Measurements from ENCODE around the gene ZNF581.
A peak's percentile ranks its signal among the peaks of the same experiment; 100 is the strongest.

The ZNF581 gene

GRCh38 chr19:55650126-55650557 lies 6.7 kb downstream of the ZNF581 start:
- DNase-seq: no peak

- no peak for DNase-seq
These were observed 7.3 kb downstream of the ZNF581 start for GRCh38 chr19:55650602-55651230.

- no peak for DNase-seq
These were observed 7.8 kb downstream of the ZNF581 start for GRCh38 chr19:55651236-55651635.

GRCh38 chr19:55652311-55653128 lies 9.1 kb downstream of the ZNF581 start:
- no peak for DNase-seq

- DNase-seq: peak; percentile 100
These were observed 10.3 kb downstream of the ZNF581 start for GRCh38 chr19:55653651-55654322.

GRCh38 chr19:55654323-55654867 lies 10.9 kb downstream of the ZNF581 start:
- DNase-seq: peak; percentile 99

- peak; percentile 98 for DNase-seq
These were observed 11.6 kb downstream of the ZNF581 start, which contains the start of gene U2AF2 for GRCh38 chr19:55654868-55655647. Gene U2AF2 (plus strand): TSS chr19:55655035. CDS start chr19:55655105, 70 bp downstream.

- no peak for DNase-seq
These were observed 12.2 kb downstream of the ZNF581 start for GRCh38 chr19:55655648-55656040.

GRCh38 chr19:55656552-55656951 lies 13.1 kb downstream of the ZNF581 start:
- DNase-seq: no peak

- no peak for DNase-seq
These were observed 13.7 kb downstream of the ZNF581 start for GRCh38 chr19:55656988-55657747.

GRCh38 chr19:55658846-55659459 lies 15.5 kb downstream of the ZNF581 start:
- no peak for DNase-seq

- DNase-seq: no peak
These were observed 16.4 kb downstream of the ZNF581 start for GRCh38 chr19:55659822-55660221.

GRCh38 chr19:55660404-55660803 lies 17.0 kb downstream of the ZNF581 start:
- no peak for DNase-seq

GRCh38 chr19:55660991-55661390 lies 17.5 kb downstream of the ZNF581 start:
- DNase-seq: no peak

- no peak for DNase-seq
These were observed 18.4 kb downstream of the ZNF581 start for GRCh38 chr19:55661826-55662225.

- DNase-seq: no peak
These were observed 20.5 kb downstream of the ZNF581 start for GRCh38 chr19:55663846-55664536.

GRCh38 chr19:55666343-55667005 lies 23.0 kb downstream of the ZNF581 start:
- no peak for DNase-seq

GRCh38 chr19:55667006-55667381 lies 23.5 kb downstream of the ZNF581 start:
- no peak for DNase-seq

- DNase-seq: no peak
These were observed 24.1 kb downstream of the ZNF581 start for GRCh38 chr19:55667511-55667910.

- DNase-seq: no peak
These were observed 24.5 kb downstream of the ZNF581 start for GRCh38 chr19:55667958-55668357.

Data from effector CD8-positive, alpha-beta T cell (primary cell).